ENCODE measurements around the gene RHBDL2. TPM values are rescaled to one million over a fixed set of nuclear protein-coding genes. Genes with fewer than 3 reads are reported as not detected.
"Not testable (repeated sequence)": the region's sequence is repeated elsewhere in the genome, so short reads cannot be mapped to it uniquely, and the experiment has no call there.

RHBDL2 gene
- total and polyA plus RNA-seq, 5 donors from 2014 or later: 0.10 TPM; not detected in 3

GRCh38 chr1:38973659-38974437 lies 32.2 kb upstream of the RHBDL2 start:
- Histone ChIP-seq H3K36me3 (ENCODE audit: control insufficient read depth, insufficient read depth, low read length) (no peaks in the 10 kb centered on the region), H3K9me3 (ENCODE audit: control insufficient read depth in 2 of 2, low read length in 2 of 2) (peaks cover 0 to 7% of the 10 kb centered on the region in 2 experiments), H3K27me3 (ENCODE audit: control insufficient read depth, insufficient read depth, low read length) (no peaks in the 10 kb centered on the region), H3K27ac (ENCODE audit: insufficient read depth, low read length, poor library complexity, severe bottlenecking) (no peak overlapping the region), H3K4me1 (ENCODE audit: control insufficient read depth, insufficient read depth, low read length, poor library complexity, severe bottlenecking) (no peaks in the 10 kb centered on the region), H3K4me3 (ENCODE audit: low read depth, low read length) (no peak overlapping the region)
- H3K27me3 Mint-ChIP-seq: peaks cover 2% of the 10 kb centered on the region
- no peak overlapping the region for H3K4me3 Mint-ChIP-seq
- H3K27ac Mint-ChIP-seq: no peak overlapping the region
- DNase-seq (no peak), ATAC-seq (ENCODE audit: low read depth in 2 of 2) (no peak)
- H3K9me3 Mint-ChIP-seq: peaks cover 0 to 11% (median 0%) of the 10 kb centered on the region in 7 donors
- peaks cover 2 to 13% (median 5%) of the 10 kb centered on the region in 4 donors for H3K4me1 Mint-ChIP-seq
- no peaks in the 10 kb centered on the region for H3K36me3 Mint-ChIP-seq

- not testable (repeated sequence) for H3K27ac Mint-ChIP-seq
These were observed 31.5 kb upstream of the RHBDL2 start for GRCh38 chr1:38973145-38973544.

GRCh38 chr1:38964140-38964548 lies 22.5 kb upstream of the RHBDL2 start:
- no peaks in the 10 kb centered on the region for H3K36me3 ChIP-seq (ENCODE audit: control insufficient read depth, insufficient read depth, low read length)
- Mint-ChIP-seq H3K27ac (peak overlapping the region in 1 of 3 donors; percentile 63), H3K4me1 (peaks cover 0 to 4% (median 0%) of the 10 kb centered on the region in 4 donors), H3K9me3 (peaks cover 0 to 1% (median 0%) of the 10 kb centered on the region in 7 donors), H3K27me3 (peaks cover 19% of the 10 kb centered on the region), H3K4me3 (no peak overlapping the region), H3K36me3 (no peaks in the 10 kb centered on the region)
- DNase-seq (peak in 1 of 3 donors; percentile 33), ATAC-seq (ENCODE audit: low read depth in 2 of 2) (peak; percentile 34 to 55)
- no peak overlapping the region for H3K4me3 ChIP-seq (ENCODE audit: low read depth, low read length)
- H3K27me3 ChIP-seq (ENCODE audit: control insufficient read depth, insufficient read depth, low read length): no peaks in the 10 kb centered on the region
- H3K27ac ChIP-seq (ENCODE audit: insufficient read depth, low read length, poor library complexity, severe bottlenecking): no peak overlapping the region
- H3K4me1 ChIP-seq (ENCODE audit: control insufficient read depth, insufficient read depth, low read length, poor library complexity, severe bottlenecking): no peaks in the 10 kb centered on the region
- no peaks in the 10 kb centered on the region for H3K9me3 ChIP-seq (ENCODE audit: control insufficient read depth in 2 of 2, low read length in 2 of 2)

More at GRCh38 chr1:38973145-38973544, 31.5 kb upstream of the RHBDL2 start:
- not testable (repeated sequence) for H3K4me1 ChIP-seq (ENCODE audit: control insufficient read depth, insufficient read depth, low read length, poor library complexity, severe bottlenecking); H3K36me3 Mint-ChIP-seq; ATAC-seq (ENCODE audit: low read depth in 2 of 2); H3K9me3 Mint-ChIP-seq; H3K27me3 Mint-ChIP-seq; H3K36me3 ChIP-seq (ENCODE audit: control insufficient read depth, insufficient read depth, low read length); H3K4me3 Mint-ChIP-seq; H3K27ac ChIP-seq (ENCODE audit: insufficient read depth, low read length, poor library complexity, severe bottlenecking); H3K4me3 ChIP-seq (ENCODE audit: low read depth, low read length); H3K27me3 ChIP-seq (ENCODE audit: control insufficient read depth, insufficient read depth, low read length); H3K9me3 ChIP-seq (ENCODE audit: control insufficient read depth in 2 of 2, low read length in 2 of 2); DNase-seq
- peaks cover 2 to 13% (median 5%) of the 10 kb centered on the region in 4 donors for H3K4me1 Mint-ChIP-seq

GRCh38 chr1:38962560-38962959 lies 20.9 kb upstream of the RHBDL2 start:
- Histone ChIP-seq H3K9me3 (ENCODE audit: control insufficient read depth in 2 of 2, low read length in 2 of 2) (no peaks in the 10 kb centered on the region), H3K4me3 (ENCODE audit: low read depth, low read length) (no peak overlapping the region), H3K27ac (ENCODE audit: insufficient read depth, low read length, poor library complexity, severe bottlenecking) (no peak overlapping the region), H3K36me3 (ENCODE audit: control insufficient read depth, insufficient read depth, low read length) (no peaks in the 10 kb centered on the region), H3K4me1 (ENCODE audit: control insufficient read depth, insufficient read depth, low read length, poor library complexity, severe bottlenecking) (no peaks in the 10 kb centered on the region), H3K27me3 (ENCODE audit: control insufficient read depth, insufficient read depth, low read length) (no peaks in the 10 kb centered on the region)
- no peak overlapping the region for H3K27ac Mint-ChIP-seq
- no peaks in the 10 kb centered on the region for H3K36me3 Mint-ChIP-seq
- H3K9me3 Mint-ChIP-seq: peaks cover 0 to 1% (median 0%) of the 10 kb centered on the region in 7 donors
- peaks cover 0 to 4% (median 0%) of the 10 kb centered on the region in 4 donors for H3K4me1 Mint-ChIP-seq
- ATAC-seq (ENCODE audit: low read depth in 2 of 2): no peak
- DNase-seq: no peak
- no peak overlapping the region for H3K4me3 Mint-ChIP-seq
- peaks cover 13% of the 10 kb centered on the region for H3K27me3 Mint-ChIP-seq

GRCh38 chr1:38962113-38962512 lies 20.5 kb upstream of the RHBDL2 start:
- Histone ChIP-seq H3K4me1 (ENCODE audit: control insufficient read depth, insufficient read depth, low read length, poor library complexity, severe bottlenecking) (no peaks in the 10 kb centered on the region), H3K27ac (ENCODE audit: insufficient read depth, low read length, poor library complexity, severe bottlenecking) (no peak overlapping the region), H3K36me3 (ENCODE audit: control insufficient read depth, insufficient read depth, low read length) (no peaks in the 10 kb centered on the region), H3K27me3 (ENCODE audit: control insufficient read depth, insufficient read depth, low read length) (no peaks in the 10 kb centered on the region), H3K9me3 (ENCODE audit: control insufficient read depth in 2 of 2, low read length in 2 of 2) (no peaks in the 10 kb centered on the region), H3K4me3 (ENCODE audit: low read depth, low read length) (no peak overlapping the region)
- Mint-ChIP-seq H3K9me3 (peaks cover 0 to 1% (median 0%) of the 10 kb centered on the region in 7 donors), H3K27me3 (peaks cover 13% of the 10 kb centered on the region), H3K27ac (peak overlapping the region in 1 of 3 donors; percentile 50), H3K4me1 (peaks cover 0 to 4% (median 0%) of the 10 kb centered on the region in 4 donors), H3K36me3 (no peaks in the 10 kb centered on the region), H3K4me3 (no peak overlapping the region)
- no peak for ATAC-seq (ENCODE audit: low read depth in 2 of 2)
- DNase-seq: no peak

GRCh38 chr1:38958967-38959366 lies 17.3 kb upstream of the RHBDL2 start:
- Histone ChIP-seq H3K4me1 (ENCODE audit: control insufficient read depth, insufficient read depth, low read length, poor library complexity, severe bottlenecking) (no peaks in the 10 kb centered on the region), H3K9me3 (ENCODE audit: control insufficient read depth in 2 of 2, low read length in 2 of 2) (no peaks in the 10 kb centered on the region), H3K36me3 (ENCODE audit: control insufficient read depth, insufficient read depth, low read length) (no peaks in the 10 kb centered on the region), H3K27ac (ENCODE audit: insufficient read depth, low read length, poor library complexity, severe bottlenecking) (no peak overlapping the region), H3K4me3 (ENCODE audit: low read depth, low read length) (no peak overlapping the region), H3K27me3 (ENCODE audit: control insufficient read depth, insufficient read depth, low read length) (no peaks in the 10 kb centered on the region)
- Mint-ChIP-seq H3K27me3 (peaks cover 13% of the 10 kb centered on the region), H3K4me1 (peaks cover 0 to 3% (median 0%) of the 10 kb centered on the region in 4 donors), H3K36me3 (no peaks in the 10 kb centered on the region), H3K27ac (no peak overlapping the region), H3K9me3 (no peaks in the 10 kb centered on the region), H3K4me3 (no peak overlapping the region)
- DNase-seq: no peak
- no peak for ATAC-seq (ENCODE audit: low read depth in 2 of 2)

GRCh38 chr1:38953433-38953860 lies 11.8 kb upstream of the RHBDL2 start:
- no peaks in the 10 kb centered on the region for H3K36me3 Mint-ChIP-seq
- no peak overlapping the region for H3K4me3 Mint-ChIP-seq
- Histone ChIP-seq H3K4me3 (ENCODE audit: low read depth, low read length) (no peak overlapping the region), H3K36me3 (ENCODE audit: control insufficient read depth, insufficient read depth, low read length) (no peaks in the 10 kb centered on the region), H3K4me1 (ENCODE audit: control insufficient read depth, insufficient read depth, low read length, poor library complexity, severe bottlenecking) (no peaks in the 10 kb centered on the region), H3K27me3 (ENCODE audit: control insufficient read depth, insufficient read depth, low read length) (no peaks in the 10 kb centered on the region), H3K9me3 (ENCODE audit: control insufficient read depth in 2 of 2, low read length in 2 of 2) (no peaks in the 10 kb centered on the region), H3K27ac (ENCODE audit: insufficient read depth, low read length, poor library complexity, severe bottlenecking) (no peak overlapping the region)
- H3K27ac Mint-ChIP-seq: peak overlapping the region in 1 of 3 donors; percentile 50
- no peaks in the 10 kb centered on the region for H3K9me3 Mint-ChIP-seq
- ATAC-seq (ENCODE audit: low read depth in 2 of 2) (no peak), DNase-seq (peak in 1 of 3 donors; percentile 28)
- H3K27me3 Mint-ChIP-seq: peaks cover 6% of the 10 kb centered on the region
- H3K4me1 Mint-ChIP-seq: peaks cover 0 to 6% (median 5%) of the 10 kb centered on the region in 4 donors

- Histone ChIP-seq H3K27ac (ENCODE audit: insufficient read depth, low read length, poor library complexity, severe bottlenecking) (no peak overlapping the region), H3K36me3 (ENCODE audit: control insufficient read depth, insufficient read depth, low read length) (no peaks in the 10 kb centered on the region), H3K27me3 (ENCODE audit: control insufficient read depth, insufficient read depth, low read length) (no peaks in the 10 kb centered on the region), H3K4me1 (ENCODE audit: control insufficient read depth, insufficient read depth, low read length, poor library complexity, severe bottlenecking) (no peaks in the 10 kb centered on the region), H3K4me3 (ENCODE audit: low read depth, low read length) (no peak overlapping the region), H3K9me3 (ENCODE audit: control insufficient read depth in 2 of 2, low read length in 2 of 2) (no peaks in the 10 kb centered on the region)
- DNase-seq (no peak), ATAC-seq (ENCODE audit: low read depth in 2 of 2) (no peak)
- Mint-ChIP-seq H3K36me3 (peaks cover 3% of the 10 kb centered on the region), H3K4me3 (no peak overlapping the region), H3K4me1 (peaks cover 0 to 6% (median 5%) of the 10 kb centered on the region in 4 donors), H3K9me3 (no peaks in the 10 kb centered on the region), H3K27me3 (peaks cover 6% of the 10 kb centered on the region), H3K27ac (no peak overlapping the region)
These were observed 8.9 kb upstream of the RHBDL2 start for GRCh38 chr1:38950553-38950952.

Measured in CD4-positive, CD25-positive, alpha-beta regulatory T cell (primary cell).